CD4-positive, alpha-beta T cell (primary cell): ENCODE data around the gene CADM4. TPM values are rescaled to one million over a fixed set of nuclear protein-coding genes. Genes with fewer than 3 reads are reported as not detected.

ENCODE experiments used
- ATAC-seq: fragments of 200-7000 bp; cut with Tn5 transposase; one replicate; pipeline ENCODE4 v1.10.0; 2022; ENCODE audit warnings: mild to moderate bottlenecking; ENCODE audit not compliant: poor library complexity
- CTCF ChIA-PET: fragments of 350-600 bp; sonication (Branson Sonifier 250); formaldehyde crosslinking; loops from one replicate; lab custom pipeline; 2021; ENCODE audit warnings: antibody characterized with exemption, inconsistent platforms; lab: Charles Lee
- POLR2A ChIA-PET: fragments of 350-600 bp; sonication (Branson Sonifier 250); formaldehyde crosslinking; loops from one replicate; lab custom pipeline; 2021; ENCODE audit warnings: antibody characterized with exemption, inconsistent platforms; lab: Charles Lee
- DNase-seq, 14 experiments: peaks; one replicate each; pipeline ENCODE4 v3.0.0-alpha.2; 2013 to 2020; ENCODE audit warnings: mixed read lengths in 2 of 14
- H3K27ac ChIP-seq, 2 donors: one replicate each; pipeline versions ENCODE4 v1.5.1 to v1.7.0; 2013; ENCODE audit warnings: low read length in 2 of 2, low read depth in 1 of 2, mild to moderate bottlenecking in 1 of 2
- H3K27me3 ChIP-seq, 2 experiments: 1 replicate in 1 of 2; 2 replicates in 1 of 2; pipeline versions ENCODE4 v1.6.1 to v1.7.0; 2013; ENCODE audit warnings: low read length in 2 of 2, control low read depth in 1 of 2, mild to moderate bottlenecking in 1 of 2, moderate library complexity in 1 of 2; ENCODE audit not compliant: insufficient read depth in 2 of 2, control insufficient read depth in 1 of 2
- H3K36me3 ChIP-seq: one replicate; pipeline ENCODE4 v1.6.1; 2013; ENCODE audit warnings: low read length, control low read depth; ENCODE audit not compliant: insufficient read depth
- H3K4me1 ChIP-seq: one replicate; pipeline ENCODE4 v1.6.1; 2013; ENCODE audit warnings: low read length, control low read depth; ENCODE audit not compliant: insufficient read depth
- H3K4me3 ChIP-seq: one replicate; pipeline ENCODE4 v1.5.1; 2013; ENCODE audit warnings: mild to moderate bottlenecking, low read length, moderate library complexity
- H3K9me3 ChIP-seq, 2 experiments: 1 replicate in 1 of 2; 2 replicates in 1 of 2; pipeline versions ENCODE4 v1.6.1 to v1.7.0; 2013; ENCODE audit warnings: low read length in 2 of 2, mild to moderate bottlenecking in 2 of 2, control low read depth in 1 of 2, moderate library complexity in 1 of 2; ENCODE audit not compliant: control insufficient read depth in 1 of 2, insufficient read depth in 1 of 2
- H3K27ac Mint-ChIP-seq: one replicate; pipeline ENCODE4 v1.8.0; 2020; ENCODE audit warnings: mixed read lengths
- H3K27me3 Mint-ChIP-seq: one replicate; pipeline ENCODE4 v1.8.0; 2021; ENCODE audit warnings: mixed read lengths
- H3K36me3 Mint-ChIP-seq: one replicate; pipeline ENCODE4 v1.8.0; 2021; ENCODE audit warnings: low read depth, mixed read lengths
- H3K4me1 Mint-ChIP-seq: one replicate; pipeline ENCODE4 v1.8.0; 2021; ENCODE audit warnings: low read depth, mixed read lengths
- H3K4me3 Mint-ChIP-seq: one replicate; pipeline ENCODE4 v1.8.0; 2020; ENCODE audit warnings: mild to moderate bottlenecking, mixed read lengths
- H3K9me3 Mint-ChIP-seq: one replicate; pipeline ENCODE4 v1.8.0; 2020; ENCODE audit warnings: mixed read lengths
- intact Hi-C, 2 experiments: fragments of 100-400 bp; cut with DNase I in 1 of 2; cut with micrococcal nuclease in 1 of 2; formaldehyde crosslinking; loops; one replicate each; pipeline versions ENCODE4 v1.15.1 to v1.9.0; 2023 to 2025; cut with DNase I, micrococcal nuclease
- total RNA-seq, 174 experiments: library from RNA in 2 of 174; stranded (reverse) in 2 of 174; gene quantifications; one replicate each; pipeline ENCODE4 v1.2.3 and lab custom pipeline; 2021 to 2026
- TF ChIP-seq, protein P1 (sequence below): fragments of 200-600 bp; IDR thresholded peaks from one replicate; pipeline ENCODE4 v1.8.0; 2022; ENCODE audit warnings: antibody characterized with exemption, mild to moderate bottlenecking

Gene CADM4
- total RNA-seq, 2 experiments from 2014 or later = 0.28 to 0.36 TPM

DNA sequence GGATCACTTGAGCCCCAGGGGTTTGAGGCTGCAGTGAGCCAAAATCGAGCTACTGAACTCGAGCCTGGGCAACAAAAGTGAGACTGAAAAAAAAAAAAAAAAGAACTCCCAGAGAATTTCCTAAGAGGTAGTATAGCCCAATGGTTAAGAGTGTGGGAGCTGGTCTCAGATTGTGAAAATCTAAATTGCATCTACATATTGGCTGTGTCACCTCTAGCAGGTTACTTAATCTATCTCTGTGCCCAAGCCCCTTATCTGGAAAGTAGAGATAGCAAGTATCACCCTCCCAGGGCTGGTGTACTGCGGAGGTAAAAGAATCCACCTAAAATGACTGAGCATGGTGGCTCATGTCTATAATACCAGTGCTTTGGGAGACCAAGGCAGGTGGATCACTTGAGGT is 34.0 kb upstream of the CADM4 start:
- TF ChIP-seq, protein P1, sequence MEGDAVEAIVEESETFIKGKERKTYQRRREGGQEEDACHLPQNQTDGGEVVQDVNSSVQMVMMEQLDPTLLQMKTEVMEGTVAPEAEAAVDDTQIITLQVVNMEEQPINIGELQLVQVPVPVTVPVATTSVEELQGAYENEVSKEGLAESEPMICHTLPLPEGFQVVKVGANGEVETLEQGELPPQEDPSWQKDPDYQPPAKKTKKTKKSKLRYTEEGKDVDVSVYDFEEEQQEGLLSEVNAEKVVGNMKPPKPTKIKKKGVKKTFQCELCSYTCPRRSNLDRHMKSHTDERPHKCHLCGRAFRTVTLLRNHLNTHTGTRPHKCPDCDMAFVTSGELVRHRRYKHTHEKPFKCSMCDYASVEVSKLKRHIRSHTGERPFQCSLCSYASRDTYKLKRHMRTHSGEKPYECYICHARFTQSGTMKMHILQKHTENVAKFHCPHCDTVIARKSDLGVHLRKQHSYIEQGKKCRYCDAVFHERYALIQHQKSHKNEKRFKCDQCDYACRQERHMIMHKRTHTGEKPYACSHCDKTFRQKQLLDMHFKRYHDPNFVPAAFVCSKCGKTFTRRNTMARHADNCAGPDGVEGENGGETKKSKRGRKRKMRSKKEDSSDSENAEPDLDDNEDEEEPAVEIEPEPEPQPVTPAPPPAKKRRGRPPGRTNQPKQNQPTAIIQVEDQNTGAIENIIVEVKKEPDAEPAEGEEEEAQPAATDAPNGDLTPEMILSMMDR = no peak
- DNase-seq (no peak), ATAC-seq (no peak)
- no peak overlapping the region for H3K4me3 ChIP-seq
- H3K4me3 Mint-ChIP-seq = no peak overlapping the region
- H3K27me3 ChIP-seq = no peaks in the 10 kb centered on the region
- intact Hi-C loops = loop anchor here in 1 of 2 experiments (5.0 to 10.0 kb wide), 2 partner anchors 69 to 111 kb away; partner anchors contain the start of gene KCNN4
- H3K27ac Mint-ChIP-seq = no peak overlapping the region
- CTCF ChIA-PET = interaction anchor here (1.2 kb wide), 1 partner anchor 72 kb away, joined by 5 read pairs; no protein-coding TSS in a partner anchor
- H3K4me1 Mint-ChIP-seq = peaks cover 16% of the 10 kb centered on the region
- peaks cover 23% of the 10 kb centered on the region for H3K4me1 ChIP-seq
- H3K9me3 ChIP-seq = no peaks in the 10 kb centered on the region
- no peaks in the 10 kb centered on the region for H3K9me3 Mint-ChIP-seq
- POLR2A ChIA-PET = interaction anchor here (1.1 kb wide), 1 partner anchor 27 kb away, joined by 3 read pairs; no protein-coding TSS in a partner anchor
- H3K36me3 Mint-ChIP-seq = no peaks in the 10 kb centered on the region
- no peaks in the 10 kb centered on the region for H3K36me3 ChIP-seq
- no peak overlapping the region for H3K27ac ChIP-seq
- no peaks in the 10 kb centered on the region for H3K27me3 Mint-ChIP-seq

DNA sequence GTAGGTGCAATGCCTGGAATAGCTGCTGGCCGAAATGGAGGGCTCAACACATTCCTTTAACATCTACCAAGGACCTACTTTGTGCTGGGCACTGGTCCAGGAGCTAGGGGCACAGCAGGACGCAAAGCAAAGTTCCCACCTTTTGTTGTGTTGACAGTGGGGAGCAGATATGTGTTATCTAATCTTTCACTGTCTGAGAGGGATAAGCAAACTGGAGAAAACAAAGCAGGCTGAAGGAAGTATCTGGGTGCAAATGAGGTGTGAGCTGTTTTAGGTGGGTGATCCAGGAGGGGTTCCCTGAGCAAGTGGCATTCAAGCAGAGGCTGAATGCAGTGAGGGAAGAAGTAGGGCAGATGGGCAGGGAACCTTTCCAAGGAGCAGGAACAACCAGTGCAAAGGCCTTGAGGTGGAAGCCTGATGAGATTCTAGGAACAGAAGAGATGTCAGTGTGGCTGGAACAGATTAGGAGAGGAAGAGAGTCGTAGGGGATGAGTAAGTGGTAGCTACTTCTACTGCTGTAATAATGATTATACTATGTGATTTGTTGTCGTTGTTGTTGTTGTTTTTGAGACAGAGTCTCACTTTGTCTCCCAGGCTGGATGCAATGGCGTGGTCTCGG is 32.5 kb upstream of the CADM4 start:
- no peak for DNase-seq

DNA sequence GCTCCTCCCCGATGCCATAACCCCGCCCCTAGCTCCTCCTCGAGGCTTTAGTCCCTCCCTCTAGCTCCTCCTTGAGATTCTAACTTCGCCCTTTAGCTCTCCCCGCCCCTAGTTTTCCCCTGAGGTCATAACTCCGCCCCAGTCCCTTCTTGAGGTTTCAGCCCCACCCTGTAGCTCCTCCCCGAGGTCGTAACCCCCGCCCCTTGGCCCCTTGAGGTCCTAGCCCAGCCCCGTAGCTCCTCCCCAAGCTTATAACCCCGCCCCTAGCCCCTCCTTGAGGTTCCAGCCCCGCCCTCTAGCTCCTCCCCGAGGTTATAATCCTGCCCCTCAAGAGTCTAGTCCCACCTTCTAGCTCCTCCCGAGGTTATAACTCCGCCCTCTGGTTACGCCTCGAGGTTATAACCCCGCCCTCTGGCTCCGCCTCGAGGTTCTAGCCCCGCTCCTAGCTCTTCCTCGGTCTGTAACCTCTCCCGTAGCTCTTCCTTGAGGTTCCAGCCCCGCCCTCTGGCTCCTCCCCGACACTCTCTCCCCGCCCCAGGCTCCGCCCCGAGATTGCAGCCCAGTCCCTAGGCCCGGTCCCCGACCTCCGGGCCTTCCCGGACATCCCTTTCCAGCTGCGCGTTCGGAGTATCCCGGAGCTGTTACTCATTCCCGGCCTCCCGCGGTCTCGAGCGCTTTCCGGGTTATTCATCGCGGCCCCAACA is 28.9 kb upstream of the CADM4 start:
- Histone ChIP-seq H3K4me1 (peaks cover 54% of the 10 kb centered on the region), H3K36me3 (peaks cover 10% of the 10 kb centered on the region), H3K27me3 (no peaks in the 10 kb centered on the region), H3K9me3 (no peaks in the 10 kb centered on the region), H3K27ac (peak overlapping the region in 1 of 2 donors; percentile 37), H3K4me3 (peak overlapping the region; percentile 68)
- intact Hi-C loops = loop anchor here (1.0 to 10.0 kb wide), 5 partner anchors 30 to 206 kb away; partner anchors contain the start of genes CADM4 (in 1 of the 2), IRGQ (in 1 of the 2), SRRM5 (in 1 of the 2) and ZNF428 (in 1 of the 2)
- Mint-ChIP-seq H3K9me3 (no peaks in the 10 kb centered on the region), H3K27me3 (no peaks in the 10 kb centered on the region), H3K4me1 (peaks cover 52% of the 10 kb centered on the region), H3K36me3 (peaks cover 4% of the 10 kb centered on the region), H3K4me3 (peak overlapping the region; percentile 87), H3K27ac (peak overlapping the region; percentile 61)
- TF ChIP-seq, protein P1 = no peak
- POLR2A ChIA-PET = interaction anchor here (0.5 to 2.7 kb wide), 29 partner anchors 9 to 1594 kb away, joined by 3 to 18 read pairs (median 5); partner anchors contain the start of genes IRGQ, KCNN4, PHLDB3 and SMG9
- peak; percentile 87 to 99 (median 96) for DNase-seq
- ATAC-seq = peak; percentile 80
- CTCF ChIA-PET = interaction anchor here (0.7 to 1.5 kb wide), 9 partner anchors 47 to 233 kb away, joined by 3 to 7 read pairs (median 3); no protein-coding TSS in a partner anchor

More for the DNA sequence above, 32.5 kb upstream of the CADM4 start:
- peaks cover 36% of the 10 kb centered on the region for H3K4me1 ChIP-seq
- no peak overlapping the region for H3K27ac ChIP-seq
- H3K9me3 ChIP-seq = no peaks in the 10 kb centered on the region
- H3K4me3 Mint-ChIP-seq = no peak overlapping the region
- H3K36me3 Mint-ChIP-seq = peaks cover 4% of the 10 kb centered on the region
- no peaks in the 10 kb centered on the region for H3K9me3 Mint-ChIP-seq
- H3K36me3 ChIP-seq = peaks cover under 1% of the 10 kb centered on the region
- ATAC-seq = no peak
- TF ChIP-seq, protein P1 = no peak
- intact Hi-C loops = loop anchor here in 1 of 2 experiments (5.0 to 10.0 kb wide), 2 partner anchors 70 to 113 kb away; partner anchors contain the start of gene KCNN4
- no peaks in the 10 kb centered on the region for H3K27me3 Mint-ChIP-seq
- ChIA-PET POLR2A (no interaction called here), CTCF (no interaction called here)
- H3K4me1 Mint-ChIP-seq = peaks cover 31% of the 10 kb centered on the region
- no peak overlapping the region for H3K27ac Mint-ChIP-seq
- H3K4me3 ChIP-seq = no peak overlapping the region
- H3K27me3 ChIP-seq = no peaks in the 10 kb centered on the region
